GM19468 (cell line): Measurements from ENCODE around the gene ITGB7.
"Not testable (repeated sequence)": the region's sequence is repeated elsewhere in the genome, so short reads cannot be mapped to it uniquely, and the experiment has no call there.

ENCODE experiments used
- ATAC-seq: cut with Tn5 transposase; IDR thresholded peaks from one replicate; pipeline ENCODE4 v1.9.1; 2021; ENCODE audit warnings: mild to moderate bottlenecking, moderate library complexity, moderate number of reproducible peaks; ENCODE audit not compliant: unreplicated experiment; ENCODE audit errors: extremely low read depth

The ITGB7 gene

DNA sequence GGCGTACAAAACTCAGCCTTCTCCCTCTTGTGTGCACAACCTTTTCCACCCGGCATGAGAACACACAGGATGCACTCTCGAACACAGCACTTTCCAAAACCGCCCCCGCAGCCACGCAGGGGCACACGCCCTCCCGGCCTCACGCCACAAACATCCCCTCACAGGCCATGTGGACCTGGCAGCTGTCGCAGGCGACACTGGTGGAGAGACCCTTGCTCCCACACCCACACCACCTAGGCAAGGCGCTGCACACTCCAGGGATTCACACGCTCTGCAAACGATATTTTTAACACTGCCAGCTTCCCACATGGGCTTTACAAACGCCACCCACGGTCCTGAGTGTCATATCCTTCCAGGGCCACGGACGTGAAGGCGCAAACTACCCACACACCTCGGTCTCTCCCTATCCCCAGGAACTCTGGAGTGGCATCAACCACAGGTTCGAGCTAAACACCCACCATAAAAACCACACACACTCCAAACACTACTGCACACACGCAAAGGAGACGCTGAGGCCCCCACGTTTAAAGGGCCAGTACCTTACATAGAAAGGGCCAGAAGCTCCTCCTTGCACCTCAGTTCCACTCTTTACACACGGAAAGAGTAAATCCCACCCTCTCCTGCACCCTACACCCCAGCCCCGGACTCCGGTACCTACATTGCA lies 12.4 kb upstream of the ITGB7 start:
- ATAC-seq: no peak

DNA sequence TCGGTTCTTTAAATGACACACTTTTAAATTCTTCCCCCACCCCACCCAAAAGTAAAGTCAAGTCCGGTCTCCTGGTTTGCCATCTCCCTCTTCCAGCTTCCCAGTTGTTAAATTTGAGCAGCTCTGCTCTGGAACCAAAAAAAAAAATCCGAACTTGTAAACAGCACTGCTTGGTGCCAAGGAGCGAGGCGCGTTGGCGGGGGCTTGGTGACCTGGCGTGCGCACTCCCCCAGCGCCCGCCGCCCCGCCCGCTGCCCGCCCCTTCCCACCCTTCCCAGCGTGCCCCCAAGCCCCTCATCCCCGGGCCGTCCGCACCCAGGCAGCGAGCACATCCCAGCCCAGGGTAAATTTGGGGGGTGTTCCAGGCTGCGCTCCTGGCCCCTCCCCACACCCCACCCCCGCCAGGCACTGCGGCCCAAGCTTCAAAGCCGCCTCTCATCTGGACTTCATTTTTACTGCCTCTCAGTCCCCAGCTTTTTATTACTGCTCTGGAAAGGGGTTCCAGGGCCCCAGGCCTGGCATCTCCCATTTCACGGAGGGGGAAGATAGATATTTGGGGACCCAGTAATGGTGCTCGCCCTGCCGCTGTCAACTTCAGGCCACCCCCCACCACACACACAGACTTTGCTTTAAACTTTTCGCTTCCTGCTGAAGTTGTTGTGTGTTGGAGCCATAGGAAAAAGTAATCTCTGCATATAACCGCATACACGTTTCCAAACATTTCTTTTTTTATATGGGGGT lies 11.7 kb upstream of the ITGB7 start:
- no peak for ATAC-seq

DNA sequence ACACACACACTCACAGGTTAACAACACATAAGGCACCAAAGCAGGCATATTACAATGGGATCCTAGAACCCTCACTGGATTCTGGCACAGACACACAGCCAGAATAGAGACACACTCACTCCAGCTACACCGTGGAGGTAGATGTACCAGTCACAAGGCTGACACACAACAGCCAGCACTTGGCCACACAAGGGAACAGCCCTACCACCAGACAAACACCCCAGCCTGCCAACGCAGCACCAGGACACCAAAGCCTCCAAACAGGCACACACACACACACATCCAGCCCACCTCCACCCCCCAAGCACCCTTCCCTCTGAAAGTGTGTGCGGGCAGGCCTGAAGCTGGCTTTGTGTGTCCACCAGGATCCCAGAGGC lies 10.9 kb upstream of the ITGB7 start:
- ATAC-seq: no peak

DNA sequence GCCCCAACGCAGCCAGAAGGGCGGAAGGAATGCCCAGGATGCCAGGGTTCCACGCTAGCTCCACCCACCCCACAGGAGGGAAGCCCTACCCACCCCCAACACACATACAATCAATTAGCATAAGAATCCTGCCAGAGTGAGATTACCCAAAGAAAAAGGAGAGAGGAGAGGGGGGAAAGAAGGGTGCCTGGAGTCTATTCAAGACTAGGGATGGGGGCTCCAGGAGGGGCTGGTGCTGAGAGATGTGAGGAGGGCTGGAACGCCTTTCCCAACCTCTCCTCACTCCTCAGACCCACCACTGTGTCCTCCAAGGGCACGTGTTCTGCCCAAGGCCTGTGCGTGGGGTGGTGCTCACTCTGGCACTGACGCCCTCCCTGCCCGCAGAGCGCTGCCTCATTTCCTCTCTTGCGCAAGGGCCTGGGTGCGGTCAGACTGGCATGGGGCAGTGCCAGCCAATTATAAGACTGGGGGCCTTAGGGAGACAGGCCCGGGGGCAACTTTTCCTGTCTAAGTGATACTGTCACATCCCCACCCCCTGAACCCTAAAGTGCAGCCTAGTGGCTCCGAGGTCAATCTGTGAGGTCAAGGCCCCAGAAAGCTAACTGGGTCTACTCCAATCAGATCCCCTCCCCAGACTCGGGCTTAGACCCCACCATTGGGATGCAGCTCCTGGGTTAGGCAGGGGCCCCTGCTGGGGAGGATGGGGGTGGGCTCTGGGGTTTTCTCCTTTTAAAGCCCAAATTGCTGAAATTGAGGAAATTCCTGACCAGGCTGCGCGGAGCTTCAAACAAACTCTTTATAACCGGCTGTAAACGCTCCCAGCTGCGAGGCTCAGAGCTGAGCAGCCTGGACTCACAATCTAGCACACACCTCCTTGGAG lies 10.2 kb upstream of the ITGB7 start:
- ATAC-seq: no peak

DNA sequence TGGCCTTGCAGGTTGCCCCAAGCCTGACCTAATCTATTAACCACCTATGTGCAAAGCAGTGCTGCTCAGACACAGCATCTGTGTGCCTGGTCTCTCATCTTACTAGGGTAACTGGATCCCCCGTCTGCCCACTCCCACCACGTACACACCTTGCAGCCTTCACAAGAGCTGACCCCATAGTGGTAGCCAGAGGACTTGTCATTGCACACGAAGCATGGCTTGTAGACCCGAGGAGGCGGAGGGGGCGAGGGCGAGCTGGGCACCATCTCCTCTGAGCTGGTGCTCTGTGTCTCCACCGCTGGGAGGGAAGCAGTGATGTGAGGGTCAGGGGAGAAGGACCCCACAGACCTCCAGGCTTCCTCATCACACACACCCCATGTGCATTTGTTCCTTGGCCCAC lies 8.4 kb upstream of the ITGB7 start:
- ATAC-seq: no peak

DNA sequence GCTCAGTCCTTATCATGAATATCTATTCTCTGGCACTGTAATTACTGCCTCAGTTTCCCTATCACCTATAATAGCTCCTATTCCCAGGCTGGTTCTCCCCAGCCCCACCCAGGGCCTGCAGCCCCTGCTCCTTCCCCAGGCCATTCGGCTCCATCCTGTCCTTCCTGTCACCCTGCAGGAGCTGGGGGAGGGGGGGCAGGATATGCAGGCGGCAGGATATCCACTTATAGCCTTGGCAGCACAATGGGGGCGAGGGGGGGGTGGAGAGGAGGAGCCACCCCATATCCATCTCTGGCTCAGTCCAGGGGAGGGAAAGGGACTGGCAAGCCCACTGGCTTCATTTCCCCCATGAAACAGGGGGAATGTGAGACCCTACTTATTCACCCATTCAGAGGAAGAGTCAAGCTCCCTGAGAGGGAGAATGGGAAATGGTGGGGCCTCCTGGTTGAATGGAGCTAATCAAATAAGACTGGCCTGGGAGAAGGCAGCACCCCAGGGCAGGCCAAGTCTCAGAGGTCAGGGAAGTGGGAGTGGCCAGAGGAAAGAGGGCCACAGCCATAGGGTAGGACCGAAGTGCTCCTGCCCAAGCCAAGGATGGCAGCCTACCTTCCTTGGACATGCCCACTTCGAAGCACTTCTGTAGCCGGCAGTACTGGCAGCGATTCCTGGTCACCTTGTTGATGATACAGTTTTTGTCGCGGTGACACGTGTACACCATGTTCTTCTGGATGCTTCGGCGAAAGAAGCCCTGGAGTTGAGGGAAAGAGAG lies 7.8 kb upstream of the ITGB7 start:
- ATAC-seq: no peak

DNA sequence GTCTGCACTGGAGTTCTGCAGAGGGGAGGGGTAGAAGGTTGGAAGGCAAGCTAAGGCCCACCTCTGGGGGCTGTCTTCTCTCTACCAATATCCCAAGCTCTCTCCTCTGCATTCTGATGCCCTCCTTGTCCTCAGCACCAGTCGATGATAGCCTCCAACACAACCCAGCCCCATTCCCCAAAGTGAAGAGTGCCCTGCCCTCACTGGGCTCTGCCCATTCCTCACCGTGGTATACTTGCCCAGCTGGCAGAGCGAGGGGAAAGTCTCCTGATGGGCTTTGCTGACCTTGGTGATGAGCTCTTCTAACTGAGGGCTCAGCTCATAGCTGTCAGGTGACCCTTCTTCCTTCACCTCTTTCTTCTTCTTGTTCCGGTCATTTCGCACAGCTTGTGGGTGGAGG lies 7.2 kb upstream of the ITGB7 start:
- no peak for ATAC-seq

DNA sequence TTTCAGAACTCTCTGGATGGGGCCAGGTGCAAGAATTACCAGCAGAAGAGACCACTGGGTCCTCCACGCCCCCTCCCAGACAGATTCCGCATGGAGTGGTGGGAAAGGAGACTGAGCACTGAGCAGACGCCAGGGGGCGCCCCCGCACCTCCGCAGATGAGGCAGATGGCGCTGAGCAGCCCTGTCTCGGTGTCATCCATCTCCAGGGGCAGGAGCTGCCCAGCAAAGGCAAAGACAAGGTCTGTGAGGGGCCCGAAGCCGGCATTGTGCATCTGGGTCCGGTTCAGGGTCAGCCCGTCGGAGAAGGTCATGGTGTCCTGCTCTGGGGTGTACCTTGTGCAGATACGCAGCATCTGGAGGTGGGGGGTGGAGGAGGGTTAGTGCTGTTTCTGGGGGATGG lies 6.3 kb upstream of the ITGB7 start:
- no peak for ATAC-seq

DNA sequence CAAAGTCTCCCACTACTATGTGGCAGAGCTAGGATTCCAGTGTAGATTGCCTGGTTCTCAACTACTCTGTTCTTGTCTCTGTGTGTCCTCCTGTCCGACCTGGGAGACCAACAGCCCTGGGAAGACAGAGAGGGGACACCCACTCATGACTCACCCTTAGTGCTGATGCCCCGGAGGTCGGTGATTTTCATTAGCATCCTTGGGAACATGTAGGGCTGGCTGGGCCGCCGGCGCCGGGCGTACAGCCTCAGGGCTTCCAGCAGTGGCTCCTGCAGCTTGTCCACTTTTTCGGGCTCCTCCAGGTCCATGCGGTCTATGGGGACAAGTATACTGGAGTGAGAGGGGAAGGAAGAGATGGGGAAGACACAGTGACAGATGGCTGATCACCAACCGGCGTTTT lies 5.9 kb upstream of the ITGB7 start:
- ATAC-seq: no peak

DNA sequence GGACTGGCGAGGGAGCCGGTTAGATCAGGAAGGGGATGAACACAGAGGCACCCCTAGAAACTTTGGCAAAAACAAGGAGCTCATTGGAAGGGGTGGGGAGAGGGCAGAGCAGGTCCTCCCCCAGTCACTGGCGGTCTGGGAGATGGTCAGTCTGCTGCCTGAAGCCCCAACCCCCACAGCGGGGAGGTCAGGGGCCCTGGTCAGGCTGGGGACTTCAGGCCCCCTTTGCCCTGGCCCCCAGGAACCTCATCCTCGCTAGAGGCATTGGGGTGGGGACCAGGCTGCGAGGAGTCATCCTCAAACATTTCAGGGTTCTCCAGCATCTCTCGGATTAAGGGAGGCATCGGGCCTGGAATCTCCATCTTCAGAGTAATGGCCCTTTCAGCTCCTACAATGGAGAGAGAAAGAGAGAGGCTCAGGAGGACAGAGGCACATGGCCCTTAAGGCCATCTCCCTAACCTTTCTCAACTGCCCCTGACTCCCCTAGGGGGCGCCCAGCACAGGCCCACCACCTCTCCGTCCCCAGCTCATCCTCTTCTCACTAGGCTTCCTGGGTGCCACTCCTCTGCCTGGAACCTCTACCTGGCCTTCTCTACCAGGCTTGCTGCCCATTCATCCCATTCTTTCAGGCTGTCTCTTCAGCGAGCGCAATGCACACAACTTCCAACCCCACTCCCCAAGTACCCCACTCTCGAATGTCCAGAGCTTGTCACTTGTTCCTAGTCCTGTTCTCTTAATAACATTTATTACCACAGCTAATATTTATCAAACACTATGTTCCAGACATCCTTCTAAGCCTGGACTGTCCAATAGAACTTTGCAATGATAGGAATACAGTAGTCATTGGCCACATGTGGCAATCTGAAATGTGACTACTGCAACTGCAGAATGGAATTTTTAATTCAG lies 4.7 kb upstream of the ITGB7 start:
- ATAC-seq: no peak

DNA sequence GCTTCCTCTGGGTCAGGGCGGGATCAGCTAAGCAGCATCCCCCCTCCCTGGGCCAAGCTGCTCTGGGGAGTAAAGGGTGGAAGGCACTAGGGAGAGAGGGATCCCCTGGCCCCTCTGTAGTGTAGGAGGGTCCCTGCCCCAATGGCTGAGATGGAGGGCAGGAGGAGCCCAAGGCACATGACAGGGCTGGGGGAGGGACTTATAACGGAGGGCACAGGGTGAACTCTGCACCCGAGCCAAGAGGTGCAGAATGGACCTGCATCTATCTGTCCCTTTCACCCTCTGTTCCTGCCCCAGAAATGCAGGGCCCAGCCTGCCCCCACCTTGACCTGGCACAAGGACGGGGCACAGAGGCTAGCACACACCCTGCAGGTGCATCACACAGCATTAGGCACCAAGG lies 3.8 kb upstream of the ITGB7 start:
- ATAC-seq: no peak

DNA sequence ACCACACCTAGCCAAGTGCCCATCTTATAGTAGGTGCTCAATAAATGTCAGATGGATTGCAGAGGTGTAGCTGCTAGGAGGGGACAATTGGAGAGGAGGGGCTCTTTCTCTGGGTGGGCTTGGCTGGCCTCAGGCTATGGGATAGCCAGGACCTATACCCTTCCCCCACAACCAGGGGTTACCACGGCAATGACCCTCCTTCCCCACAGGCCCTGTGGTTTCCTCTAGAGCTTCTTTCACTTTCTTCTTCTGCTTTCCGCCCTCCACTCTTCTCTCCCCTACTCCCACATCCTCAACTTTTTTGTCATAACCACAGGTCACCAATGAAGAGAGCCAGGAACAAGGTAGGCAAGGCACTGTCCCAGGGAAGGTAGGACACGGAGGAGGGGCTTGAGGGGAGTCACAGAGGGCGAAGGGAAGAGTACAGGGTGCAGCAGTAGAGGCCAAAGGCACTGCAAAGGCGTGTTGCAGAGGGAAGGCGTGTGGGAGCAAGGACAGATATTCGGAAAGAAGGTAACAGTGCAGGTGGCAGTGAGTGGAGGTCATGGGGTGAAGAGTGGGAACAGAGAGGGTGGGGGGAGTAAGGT lies 1.9 kb upstream of the ITGB7 start:
- no peak for ATAC-seq

DNA sequence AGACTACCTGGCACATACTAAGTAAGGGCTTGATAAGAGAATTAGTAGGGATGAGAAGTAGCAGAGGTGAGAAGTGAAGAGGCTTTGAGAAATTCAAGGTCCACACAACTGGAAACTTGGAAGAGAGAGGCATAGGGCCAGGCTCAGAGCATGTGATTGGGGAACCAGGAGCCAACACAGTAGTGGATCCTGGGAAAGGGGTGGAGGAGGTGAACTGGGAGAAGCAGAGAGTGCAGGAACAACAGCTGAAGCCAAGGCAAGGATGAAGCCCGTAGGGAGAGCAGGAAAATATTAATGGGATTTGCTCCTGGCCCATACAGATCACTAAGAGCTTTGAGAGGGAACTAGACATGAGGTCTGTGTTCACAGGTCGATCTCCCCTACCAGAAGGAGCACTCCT lies 1.4 kb upstream of the ITGB7 start:
- no peak for ATAC-seq

DNA sequence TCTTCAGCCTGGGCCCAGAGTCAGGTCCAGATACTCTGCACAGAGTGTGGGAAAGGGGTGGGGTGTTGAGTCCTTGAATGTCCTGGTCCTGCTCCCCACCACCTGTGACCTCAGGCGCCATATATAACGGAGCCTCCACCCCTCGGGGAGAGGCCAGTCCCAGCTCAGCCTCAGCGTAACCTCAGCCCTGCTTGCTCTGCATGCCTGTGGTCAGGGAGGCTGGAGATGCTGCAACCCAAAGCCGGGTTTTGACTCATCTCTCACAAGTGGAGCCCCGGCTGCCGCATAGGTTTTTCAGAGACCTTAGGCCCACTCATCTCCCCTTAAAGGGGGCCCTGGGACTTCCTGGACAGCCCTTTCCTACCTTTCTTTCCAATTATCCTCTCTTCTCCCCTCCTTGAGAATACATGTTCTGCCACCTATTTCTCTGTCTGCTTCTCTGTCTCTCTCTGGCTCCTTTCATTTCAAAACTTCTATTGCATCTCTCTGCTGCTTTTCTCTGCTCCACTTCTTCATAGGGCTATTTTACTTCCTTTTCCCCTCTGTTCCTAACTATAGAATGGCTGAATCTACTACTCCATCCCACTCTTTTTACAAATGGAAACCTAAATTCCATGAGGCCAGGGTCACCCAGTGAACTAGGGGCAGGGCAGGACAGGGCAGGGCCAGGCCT lies 1.2 kb downstream of the ITGB7 start:
- ATAC-seq: peak; percentile 32

DNA sequence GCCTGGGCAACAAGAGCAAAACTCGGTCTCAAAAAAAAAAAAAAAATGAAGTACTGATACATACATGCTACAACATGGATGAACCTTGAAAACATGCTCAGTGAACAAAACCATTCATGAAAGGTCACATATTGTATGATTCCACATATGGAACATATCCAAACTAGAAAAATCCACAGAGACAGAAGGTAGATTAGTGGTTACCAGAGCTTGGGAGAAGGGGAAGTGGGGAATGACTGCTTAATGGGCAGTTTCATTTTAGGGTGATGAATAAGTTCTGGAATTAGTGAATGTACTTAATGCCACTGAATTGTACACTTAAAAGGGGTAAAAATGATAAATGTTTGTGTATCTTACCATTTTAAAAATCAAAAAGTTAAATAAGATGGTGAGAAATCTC lies 2.7 kb downstream of the ITGB7 start:
- ATAC-seq: no peak

DNA sequence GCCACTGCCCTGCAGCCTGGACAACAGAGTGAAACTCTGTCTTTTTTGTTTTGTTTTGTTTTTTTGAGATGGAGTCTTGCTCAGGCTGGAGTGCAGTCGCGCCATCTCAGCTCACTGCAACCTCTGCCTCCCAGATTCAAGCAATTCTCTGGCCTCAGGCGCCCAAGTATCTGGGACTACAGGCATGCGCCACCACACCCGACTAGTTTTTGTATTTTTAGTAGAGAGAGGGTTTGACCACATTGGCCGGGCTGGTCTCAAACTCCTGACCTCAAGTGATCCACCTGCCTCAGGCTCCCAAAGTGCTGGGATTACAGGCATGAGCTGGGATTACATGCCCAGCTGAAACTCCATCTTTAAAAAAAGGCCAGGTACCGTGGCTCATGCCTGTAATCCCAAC lies 4.7 kb downstream of the ITGB7 start:
- not testable (repeated sequence) for ATAC-seq

DNA sequence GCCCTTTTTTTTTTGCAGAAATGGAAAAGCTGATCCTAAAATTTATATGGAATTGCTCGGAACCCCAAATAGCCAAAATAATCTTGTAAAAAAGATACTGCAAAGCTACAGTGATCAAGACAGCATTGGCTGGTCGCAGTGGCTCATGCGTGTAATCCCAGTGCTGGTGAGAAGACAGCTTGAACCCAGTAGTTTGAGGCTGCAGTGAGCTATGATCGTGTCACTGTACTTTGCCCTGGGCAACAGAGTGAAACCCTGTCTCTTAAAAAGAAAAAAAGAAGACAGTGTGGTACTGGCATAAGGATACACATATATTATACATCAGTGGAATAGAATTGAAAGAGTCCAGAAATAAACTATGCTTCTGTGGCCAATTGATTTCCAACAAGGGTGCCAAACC lies 5.4 kb downstream of the ITGB7 start:
- ATAC-seq: no peak

DNA sequence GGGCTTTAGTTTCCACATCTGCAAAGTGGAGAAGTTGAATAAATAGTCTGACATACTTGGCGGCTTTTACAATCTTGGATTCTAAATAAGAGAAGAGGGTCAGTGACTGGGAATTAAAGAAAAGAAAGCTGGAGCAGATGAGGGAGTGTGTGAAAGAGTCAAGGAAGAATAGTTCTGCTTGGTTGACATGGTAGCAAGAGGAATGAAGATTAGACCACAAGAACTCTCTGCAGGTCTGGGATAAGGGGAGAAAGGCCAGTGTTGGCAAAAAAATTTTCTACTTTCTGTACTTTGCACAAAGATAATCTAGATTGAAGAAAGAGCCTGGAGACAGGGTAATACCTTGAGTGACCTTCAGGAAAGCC lies 5.9 kb downstream of the ITGB7 start:
- ATAC-seq: no peak
